Measurements from ENCODE around the gene SEMA3F. TPM values are rescaled to one million over a fixed set of nuclear protein-coding genes. Genes with fewer than 3 reads are reported as not detected.

SEMA3F gene
- total and polyA plus RNA-seq, 2 of the 4 experiments (the other 2 are of a cell fraction), result 7.3 to 23.3 TPM

- H3K9ac ChIP-seq (ENCODE audit: low read depth, low read length), result no peak overlapping the region
- H2BK5ac ChIP-seq (ENCODE audit: low read depth, low read length, poor library complexity, severe bottlenecking), result no peak overlapping the region
- H3K4me2 ChIP-seq (ENCODE audit: low read depth, low read length), result no peak overlapping the region
- peak overlapping the region; percentile 22 for H2BK120ac ChIP-seq (ENCODE audit: low read depth, low read length)
- no peak overlapping the region; the same call in 1 of the 2 replicates for H3K27ac ChIP-seq (ENCODE audit: insufficient read depth, low read length)
- BruUV-seq (replicated peaks), result no TSS peak
- no peak overlapping the region for H4K5ac ChIP-seq (ENCODE audit: low read depth, low read length)
- no peak overlapping the region for H4K91ac ChIP-seq (ENCODE audit: insufficient read depth, low read depth, low read length)
- no peak overlapping the region for H2BK15ac ChIP-seq (ENCODE audit: low read depth, low read length)
- H3K4me3 ChIP-seq (ENCODE audit: insufficient read depth, low read depth, low read length), result no peak overlapping the region
- H4K20me1 ChIP-seq (ENCODE audit: insufficient read depth, low read length), result peaks cover 4% of the 10 kb centered on the region; the same call in 1 of the 2 replicates
- no peak overlapping the region for H2AFZ ChIP-seq (replicated peaks; ENCODE audit: low read length, poor library complexity)
- 64% methylated on average over 5 of the region's 9 CpGs; no CpG with 5 or more reads in 1 of the 2 experiments for WGBS, 2 experiments (ENCODE audit: extremely low coverage in 2 of 2, insufficient read length in 1 of 2)
- TF ChIP-seq NFE2L2 (IDR thresholded peaks at IDR 0.05; ENCODE audit: low read depth, low read length) (no peak), FOS (IDR thresholded peaks at IDR 0.05; ENCODE audit: low read depth, low read length) (no peak), RAD21 (IDR thresholded peaks at IDR 0.05; ENCODE audit: low read length) (no peak), USF2 (IDR thresholded peaks at IDR 0.05; ENCODE audit: low read depth, low read length) (no peak)
- no peak overlapping the region for H3K56ac ChIP-seq (ENCODE audit: extremely low read depth, insufficient read depth, low read length)
- H3K79me1 ChIP-seq (ENCODE audit: low read depth in 1 of 2, low read length in 2 of 2), result peaks cover 15 to 87% of the 10 kb centered on the region in 2 experiments; a peak in 3 of 4 replicates
- peak overlapping the region in 1 of 2 experiments; percentile 4; a peak in 1 of 4 replicates for H4K8ac ChIP-seq (ENCODE audit: low read depth in 2 of 2, low read length in 2 of 2)
- dilution Hi-C loops (cut with HindIII; ENCODE audit: low sequenced_read_pairs, unreplicated experiment) (no loop called here), intact Hi-C loops (cut with micrococcal nuclease) (no loop called here), in situ Hi-C loops (cut with MboI; ENCODE audit: low sequenced_read_pairs) (no loop called here)
- H2AK5ac ChIP-seq (ENCODE audit: low read depth, low read length), result peak overlapping the region; percentile 59
- CTCF ChIA-PET, result no interaction called here
- H3K23ac ChIP-seq (ENCODE audit: low read depth, low read length), result no peak overlapping the region
- H2BK20ac ChIP-seq (ENCODE audit: low read depth, low read length), result no peak overlapping the region
- no peak overlapping the region for H2AK9ac ChIP-seq (replicated peaks; ENCODE audit: low read depth, low read length, poor library complexity)
- DNase-seq, result no peak
- no peaks in the 10 kb centered on the region for H3K36me3 ChIP-seq (ENCODE audit: control insufficient read depth, insufficient read depth, low read length)
- no peak for ATAC-seq (ENCODE audit: low read depth)
- no peaks in the 10 kb centered on the region for H3K27me3 ChIP-seq (ENCODE audit: control insufficient read depth, insufficient read depth, low read length)
- peak overlapping the region; percentile 43 for H3K4ac ChIP-seq (ENCODE audit: low read depth, low read length)
- no peak overlapping the region for H3K18ac ChIP-seq (ENCODE audit: low read depth, low read length)
- H3K9me3 ChIP-seq (ENCODE audit: control insufficient read depth, insufficient read depth, low read length), result no peaks in the 10 kb centered on the region
- H3K14ac ChIP-seq (replicated peaks; ENCODE audit: low read depth, low read length), result peak overlapping the region; percentile 26; the same call in 1 of the 2 replicates
- H3K9me1 ChIP-seq (ENCODE audit: insufficient read depth, low read length), result peaks cover 40% of the 10 kb centered on the region
- H3K4me1 ChIP-seq (ENCODE audit: control insufficient read depth, insufficient read depth, low read length), result peaks cover 54% of the 10 kb centered on the region
- POLR2A ChIA-PET (ENCODE audit: unreplicated experiment), result no interaction called here
Observed at GRCh38 chr3:50168388-50168787, 13.3 kb downstream of the SEMA3F start.
